OCI-LY3 (cell line): ENCODE data around the gene ITGA3.

Experiments used
- CTCF ChIP-seq: fragments of 200-600, 300-600 bp; sonication (generic); IDR thresholded peaks from 2 replicates; pipeline ENCODE4 v1.5.1; 2014; ENCODE audit warnings: antibody characterized with exemption, low read length, low read depth
- EZH2phosphoT487 ChIP-seq: fragments of 200-600 bp; shearing (Covaris generic); IDR thresholded peaks from 2 replicates; pipeline ENCODE4 v1.6.1; 2018; ENCODE audit warnings: antibody characterized with exemption, mixed run types, low read depth

- TF ChIP-seq CTCF (peak; percentile 99), EZH2phosphoT487 (no peak)
Measured at GRCh38 chr17:50079334-50080095, 23.6 kb downstream of the ITGA3 start.
